Glutamatergic neuron (in vitro differentiated cells): ENCODE results near the gene COL5A3. TPM values are rescaled to one million over a fixed set of nuclear protein-coding genes. Genes with fewer than 3 reads are reported as not detected.

Source experiments
- DNase-seq: peaks from one replicate; pipeline ENCODE4 v3.0.0; 2022
- H3K27ac Mint-ChIP-seq: one replicate; pipeline ENCODE4 v1.8.0; 2020; ENCODE audit warnings: mild to moderate bottlenecking, mixed read lengths, inconsistent platforms; ENCODE audit not compliant: unreplicated experiment
- H3K27me3 Mint-ChIP-seq: one replicate; pipeline ENCODE4 v1.8.0; 2020; ENCODE audit warnings: mild to moderate bottlenecking, moderate library complexity, mixed read lengths, inconsistent platforms; ENCODE audit not compliant: unreplicated experiment
- H3K36me3 Mint-ChIP-seq: one replicate; pipeline ENCODE4 v1.8.0; 2020; ENCODE audit warnings: mild to moderate bottlenecking, mixed read lengths, inconsistent platforms; ENCODE audit not compliant: unreplicated experiment
- H3K4me1 Mint-ChIP-seq: one replicate; pipeline ENCODE4 v1.8.0; 2020; ENCODE audit warnings: mild to moderate bottlenecking, low read depth, mixed read lengths, inconsistent platforms; ENCODE audit not compliant: unreplicated experiment
- H3K4me3 Mint-ChIP-seq: one replicate; pipeline ENCODE4 v1.8.0; 2020; ENCODE audit warnings: mild to moderate bottlenecking, mixed read lengths, inconsistent platforms; ENCODE audit not compliant: unreplicated experiment
- H3K9me3 Mint-ChIP-seq: one replicate; pipeline ENCODE4 v1.8.0; 2020; ENCODE audit warnings: mild to moderate bottlenecking, moderate library complexity, mixed read lengths, inconsistent platforms; ENCODE audit not compliant: unreplicated experiment
- CTCF ChIP-seq: fragments of 200-600 bp; sonication (generic); IDR thresholded peaks from one replicate; pipeline ENCODE4 v1.5.0; 2021; ENCODE audit not compliant: partially characterized antibody, unreplicated experiment
- total RNA-seq: library from RNA; stranded (reverse); fragmentation: NEBNext Ultra II Directional; extraction: Animal tissue kit (Norgen Biotek cat#: 25700); gene quantifications from one replicate; pipeline ENCODE4 v1.2.1, GENCODE V29; 2021; ENCODE audit not compliant: unreplicated experiment

Gene COL5A3
- total RNA-seq, 1 donor from 2014 or later: 0.10 TPM

- Mint-ChIP-seq H3K27me3 (peaks cover 7% of the 10 kb centered on the region), H3K4me3 (no peak overlapping the region), H3K36me3 (no peaks in the 10 kb centered on the region), H3K9me3 (no peaks in the 10 kb centered on the region), H3K4me1 (no peaks in the 10 kb centered on the region), H3K27ac (no peak overlapping the region)
- no peak for DNase-seq
- no peak for TF ChIP-seq CTCF
These were observed 49.2 kb downstream of the COL5A3 start for GRCh38 chr19:9961103-9961502.

GRCh38 chr19:9958379-9958821, 51.9 kb downstream of the COL5A3 start:
- H3K4me3 Mint-ChIP-seq: no peak overlapping the region
- no peak for DNase-seq
- H3K27me3 Mint-ChIP-seq: no peaks in the 10 kb centered on the region
- H3K36me3 Mint-ChIP-seq: no peaks in the 10 kb centered on the region
- TF ChIP-seq CTCF: no peak
- no peaks in the 10 kb centered on the region for H3K4me1 Mint-ChIP-seq
- no peak overlapping the region for H3K27ac Mint-ChIP-seq
- no peaks in the 10 kb centered on the region for H3K9me3 Mint-ChIP-seq

- Mint-ChIP-seq H3K36me3 (no peaks in the 10 kb centered on the region), H3K27ac (no peak overlapping the region)
- DNase-seq: no peak
These were observed 53.3 kb downstream of the COL5A3 start for GRCh38 chr19:9956956-9957355.

GRCh38 chr19:9953802-9954542, 56.3 kb downstream of the COL5A3 start:
- no peaks in the 10 kb centered on the region for H3K4me1 Mint-ChIP-seq
- H3K27ac Mint-ChIP-seq: no peak overlapping the region
- H3K4me3 Mint-ChIP-seq: no peak overlapping the region
- no peak for TF ChIP-seq CTCF
- H3K9me3 Mint-ChIP-seq: peaks cover 2% of the 10 kb centered on the region
- peaks cover 2% of the 10 kb centered on the region for H3K27me3 Mint-ChIP-seq
- H3K36me3 Mint-ChIP-seq: no peaks in the 10 kb centered on the region
- DNase-seq: no peak

More at GRCh38 chr19:9956956-9957355, 53.3 kb downstream of the COL5A3 start:
- Mint-ChIP-seq H3K4me1 (no peaks in the 10 kb centered on the region), H3K9me3 (no peaks in the 10 kb centered on the region), H3K4me3 (no peak overlapping the region), H3K27me3 (peaks cover 2% of the 10 kb centered on the region)
- no peak for TF ChIP-seq CTCF

- Mint-ChIP-seq H3K27me3 (peaks cover 2% of the 10 kb centered on the region), H3K9me3 (peaks cover 2% of the 10 kb centered on the region), H3K36me3 (no peaks in the 10 kb centered on the region), H3K4me1 (no peaks in the 10 kb centered on the region), H3K4me3 (no peak overlapping the region), H3K27ac (no peak overlapping the region)
- DNase-seq: no peak
- TF ChIP-seq CTCF: no peak
These were observed 58.0 kb downstream of the COL5A3 start for GRCh38 chr19:9952276-9952675.
